Ishikawa (cell line): ENCODE measurements around the gene MOK.

Experiments used
- CEBPB ChIP-seq: IDR thresholded peaks from 2 replicates; pipeline ENCODE4 v1.6.1; 2012
- CREB1 ChIP-seq: IDR thresholded peaks from 2 replicates; pipeline ENCODE4 v1.6.1; 2012; ENCODE audit warnings: low read depth
- EGR1 ChIP-seq: IDR thresholded peaks from 2 replicates; pipeline ENCODE4 v1.6.1; 2012
- EP300 ChIP-seq: IDR thresholded peaks from 2 replicates; pipeline ENCODE4 v1.6.1; 2012; ENCODE audit warnings: borderline replicate concordance
- FOXM1 ChIP-seq: IDR thresholded peaks from 2 replicates; pipeline ENCODE4 v1.6.1; 2012; ENCODE audit warnings: low read depth, borderline replicate concordance
- NFIC ChIP-seq: IDR thresholded peaks from 2 replicates; pipeline ENCODE4 v1.6.1; 2012
- RAD21 ChIP-seq: IDR thresholded peaks from 2 replicates; pipeline ENCODE4 v1.6.1; 2012; ENCODE audit warnings: low read depth
- TAF1 ChIP-seq: IDR thresholded peaks from 2 replicates; pipeline ENCODE4 v1.6.1; 2012; ENCODE audit warnings: low read depth, mild to moderate bottlenecking
- TCF12 ChIP-seq: IDR thresholded peaks from 2 replicates; pipeline ENCODE4 v1.6.1; 2012; ENCODE audit warnings: low read depth
- TEAD4 ChIP-seq: IDR thresholded peaks from 2 replicates; pipeline ENCODE4 v1.6.1; 2012
- YY1 ChIP-seq: IDR thresholded peaks from 2 replicates; pipeline ENCODE4 v1.6.1; 2012; ENCODE audit warnings: low read depth
- ZBTB7A ChIP-seq: IDR thresholded peaks from 2 replicates; pipeline ENCODE4 v1.6.1; 2012; ENCODE audit warnings: low read depth
- TF ChIP-seq, protein P1 (sequence below): IDR thresholded peaks from 2 replicates; pipeline ENCODE4 v1.6.1; 2012
- TF ChIP-seq, protein P2 (sequence below): IDR thresholded peaks from 2 replicates; pipeline ENCODE4 v1.6.1; 2012
- TF ChIP-seq, protein P3 (sequence below): IDR thresholded peaks from 2 replicates; pipeline ENCODE4 v1.6.1; 2012; ENCODE audit warnings: low read depth, mild to moderate bottlenecking

The MOK gene

DNA sequence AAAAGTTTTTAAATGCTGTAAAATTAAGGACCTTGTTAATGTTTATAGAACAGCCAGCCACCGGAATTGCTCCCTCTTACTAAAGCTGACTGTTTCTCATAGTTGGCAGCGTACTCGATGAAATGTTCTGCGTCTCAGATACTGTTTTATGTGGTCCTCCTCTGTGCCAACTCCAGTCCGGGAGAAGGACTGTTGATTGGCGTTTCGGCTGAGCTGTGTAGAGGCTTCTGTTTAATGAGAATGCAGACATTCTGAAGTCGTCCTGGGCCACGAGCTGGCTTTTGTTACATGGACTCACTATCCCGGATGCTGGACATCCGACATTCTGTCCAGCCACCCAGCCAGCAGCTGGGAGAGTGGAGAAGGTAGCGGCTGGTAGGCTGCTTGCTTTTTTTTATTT, 89.9 kb downstream of the MOK start:
- TF ChIP-seq EP300: no peak
- no peak for TF ChIP-seq CREB1
- no peak for TF ChIP-seq RAD21
- no peak for TF ChIP-seq EGR1

DNA sequence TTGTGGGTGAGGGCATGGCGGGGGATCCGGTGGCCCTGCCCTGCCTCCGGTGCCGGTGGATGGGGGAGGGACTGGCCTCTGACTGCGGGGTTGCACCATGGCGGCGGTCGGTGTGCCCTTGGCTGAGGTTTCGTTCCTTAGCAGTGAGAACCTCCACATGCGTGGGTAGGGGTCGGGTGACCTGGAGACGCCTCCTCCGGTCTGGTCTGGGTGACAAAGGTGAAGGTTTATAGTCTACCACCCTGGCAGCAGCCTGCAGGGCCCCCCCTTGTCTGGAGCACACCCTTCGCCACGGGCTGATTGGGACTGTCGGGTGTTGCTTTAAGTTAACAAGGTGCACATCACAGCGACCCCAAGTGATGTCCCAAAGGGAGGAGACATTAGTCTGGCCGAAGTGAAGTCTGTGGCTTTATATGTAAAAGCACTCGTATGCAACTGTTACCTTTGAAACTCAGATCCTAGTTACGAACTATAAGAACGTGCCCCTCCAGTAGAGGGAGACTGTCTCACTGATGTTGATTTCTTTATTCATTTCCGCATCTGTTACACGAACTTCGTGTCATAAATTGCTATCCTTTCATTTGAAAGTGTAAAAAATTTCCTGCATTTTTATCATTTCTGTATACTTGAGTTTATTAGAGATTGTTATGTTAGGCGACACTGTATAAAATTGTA, 90.8 kb downstream of the MOK start:
- TF ChIP-seq CREB1 (no peak), YY1 (no peak), ZBTB7A (no peak)

DNA sequence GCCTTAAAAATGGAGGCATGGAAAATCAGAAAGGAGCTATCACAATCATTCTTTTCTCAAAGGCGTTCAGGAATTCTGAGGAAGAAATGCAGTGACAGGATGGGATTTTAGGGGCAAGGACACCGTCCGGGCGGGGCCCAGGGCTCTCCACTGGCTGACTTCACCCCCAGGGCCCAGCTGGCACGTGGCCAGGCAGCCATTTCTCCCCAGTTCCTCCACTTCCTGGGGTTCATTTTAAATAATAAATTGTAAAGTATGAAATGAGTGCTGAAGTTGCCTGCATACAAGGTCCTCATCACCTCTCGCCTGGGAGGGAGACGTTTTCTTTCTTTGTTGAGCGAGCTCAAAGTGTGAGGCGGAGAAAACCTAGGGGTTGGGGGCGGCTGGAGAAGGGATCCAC, 91.5 kb downstream of the MOK start:
- no peak for TF ChIP-seq FOXM1
- peak; percentile 31; the same call in 1 of the 2 replicates for TF ChIP-seq NFIC

DNA sequence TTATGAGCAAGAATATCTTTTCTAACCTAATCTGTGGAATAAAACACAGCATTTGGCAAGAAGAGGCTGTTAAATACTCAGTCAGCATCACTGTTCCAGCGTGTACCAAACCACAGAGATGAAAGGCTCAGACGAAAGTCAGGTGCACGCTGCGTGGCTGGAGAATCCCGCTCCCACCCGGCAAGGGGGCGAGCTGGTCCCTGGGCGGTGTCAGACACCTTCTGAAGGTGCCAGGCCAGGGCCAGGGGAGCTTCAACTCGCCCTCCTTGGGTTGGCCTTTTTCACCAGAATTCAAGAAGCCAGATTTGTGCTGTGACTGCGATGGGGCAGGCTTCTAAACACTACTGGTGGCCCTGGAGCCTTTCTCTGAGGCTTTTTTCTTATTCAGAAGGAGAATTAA, 92.1 kb downstream of the MOK start:
- TF ChIP-seq, protein P1, sequence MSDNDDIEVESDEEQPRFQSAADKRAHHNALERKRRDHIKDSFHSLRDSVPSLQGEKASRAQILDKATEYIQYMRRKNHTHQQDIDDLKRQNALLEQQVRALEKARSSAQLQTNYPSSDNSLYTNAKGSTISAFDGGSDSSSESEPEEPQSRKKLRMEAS: no peak
- no peak for TF ChIP-seq CEBPB
- TF ChIP-seq FOXM1: no peak
- TF ChIP-seq TCF12: no peak
- no peak for TF ChIP-seq NFIC
- no peak for TF ChIP-seq RAD21
- no peak for TF ChIP-seq TEAD4
- TF ChIP-seq EGR1: no peak

DNA sequence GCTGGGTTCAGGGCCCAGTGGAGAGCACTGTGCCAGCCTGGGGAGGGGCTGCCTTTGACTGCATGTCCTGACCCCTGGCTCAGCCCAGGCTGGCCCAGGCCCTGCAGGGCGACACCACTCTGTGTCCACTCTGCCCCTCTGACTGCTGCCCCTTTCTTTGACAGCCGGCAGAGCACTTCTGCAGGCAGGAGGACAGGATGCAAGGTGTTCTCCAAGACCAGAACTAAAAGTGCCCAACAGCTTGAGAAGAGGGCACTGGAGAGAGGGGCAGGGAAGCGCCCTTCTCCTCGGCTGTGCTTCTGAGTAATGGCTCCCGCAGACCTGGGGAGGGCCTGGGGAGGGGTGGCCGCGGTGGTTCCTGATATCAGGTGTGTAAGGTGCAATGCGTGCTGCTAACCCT, 92.6 kb downstream of the MOK start:
- TF ChIP-seq TEAD4 (no peak), FOXM1 (no peak), RAD21 (no peak), TAF1 (no peak), CREB1 (no peak), ZBTB7A (no peak), YY1 (no peak)
- TF ChIP-seq, protein P2, sequence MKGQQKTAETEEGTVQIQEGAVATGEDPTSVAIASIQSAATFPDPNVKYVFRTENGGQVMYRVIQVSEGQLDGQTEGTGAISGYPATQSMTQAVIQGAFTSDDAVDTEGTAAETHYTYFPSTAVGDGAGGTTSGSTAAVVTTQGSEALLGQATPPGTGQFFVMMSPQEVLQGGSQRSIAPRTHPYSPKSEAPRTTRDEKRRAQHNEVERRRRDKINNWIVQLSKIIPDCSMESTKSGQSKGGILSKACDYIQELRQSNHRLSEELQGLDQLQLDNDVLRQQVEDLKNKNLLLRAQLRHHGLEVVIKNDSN: no peak
- TF ChIP-seq, protein P3, sequence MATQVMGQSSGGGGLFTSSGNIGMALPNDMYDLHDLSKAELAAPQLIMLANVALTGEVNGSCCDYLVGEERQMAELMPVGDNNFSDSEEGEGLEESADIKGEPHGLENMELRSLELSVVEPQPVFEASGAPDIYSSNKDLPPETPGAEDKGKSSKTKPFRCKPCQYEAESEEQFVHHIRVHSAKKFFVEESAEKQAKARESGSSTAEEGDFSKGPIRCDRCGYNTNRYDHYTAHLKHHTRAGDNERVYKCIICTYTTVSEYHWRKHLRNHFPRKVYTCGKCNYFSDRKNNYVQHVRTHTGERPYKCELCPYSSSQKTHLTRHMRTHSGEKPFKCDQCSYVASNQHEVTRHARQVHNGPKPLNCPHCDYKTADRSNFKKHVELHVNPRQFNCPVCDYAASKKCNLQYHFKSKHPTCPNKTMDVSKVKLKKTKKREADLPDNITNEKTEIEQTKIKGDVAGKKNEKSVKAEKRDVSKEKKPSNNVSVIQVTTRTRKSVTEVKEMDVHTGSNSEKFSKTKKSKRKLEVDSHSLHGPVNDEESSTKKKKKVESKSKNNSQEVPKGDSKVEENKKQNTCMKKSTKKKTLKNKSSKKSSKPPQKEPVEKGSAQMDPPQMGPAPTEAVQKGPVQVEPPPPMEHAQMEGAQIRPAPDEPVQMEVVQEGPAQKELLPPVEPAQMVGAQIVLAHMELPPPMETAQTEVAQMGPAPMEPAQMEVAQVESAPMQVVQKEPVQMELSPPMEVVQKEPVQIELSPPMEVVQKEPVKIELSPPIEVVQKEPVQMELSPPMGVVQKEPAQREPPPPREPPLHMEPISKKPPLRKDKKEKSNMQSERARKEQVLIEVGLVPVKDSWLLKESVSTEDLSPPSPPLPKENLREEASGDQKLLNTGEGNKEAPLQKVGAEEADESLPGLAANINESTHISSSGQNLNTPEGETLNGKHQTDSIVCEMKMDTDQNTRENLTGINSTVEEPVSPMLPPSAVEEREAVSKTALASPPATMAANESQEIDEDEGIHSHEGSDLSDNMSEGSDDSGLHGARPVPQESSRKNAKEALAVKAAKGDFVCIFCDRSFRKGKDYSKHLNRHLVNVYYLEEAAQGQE: no peak

DNA sequence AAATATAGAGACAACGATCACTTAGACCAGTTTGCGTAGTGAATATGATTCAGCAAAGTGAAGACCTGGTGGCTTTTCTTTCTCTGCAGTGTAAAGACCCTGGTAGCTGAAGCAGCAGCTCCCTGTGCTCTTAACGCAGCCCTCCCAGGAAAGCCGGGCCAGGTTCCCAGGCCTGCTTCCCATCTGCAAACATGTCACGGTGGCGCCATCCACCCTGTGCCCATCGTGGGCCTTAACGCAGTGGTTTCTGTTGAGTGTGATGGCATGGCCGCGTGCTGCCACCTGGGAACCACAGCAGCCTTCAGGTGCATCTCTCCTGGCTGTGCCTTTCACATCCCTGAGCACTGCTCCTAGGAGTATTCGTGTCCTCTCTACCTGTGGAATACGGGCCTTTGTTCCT, 93.7 kb downstream of the MOK start:
- no peak for TF ChIP-seq CREB1
- no peak for TF ChIP-seq CEBPB
- TF ChIP-seq, protein P2: no peak
- no peak for TF ChIP-seq NFIC
- no peak for TF ChIP-seq TCF12
- no peak for TF ChIP-seq TEAD4
- no peak for TF ChIP-seq FOXM1
- TF ChIP-seq EP300: no peak
- TF ChIP-seq EGR1: no peak
- no peak for TF ChIP-seq YY1
- no peak for TF ChIP-seq TAF1
- no peak for TF ChIP-seq ZBTB7A
- no peak for TF ChIP-seq RAD21
- TF ChIP-seq, protein P3: no peak
- TF ChIP-seq, protein P1: no peak
